Measurements from ENCODE around the gene TRAPPC2. TPM values are rescaled to one million over a fixed set of nuclear protein-coding genes. Genes with fewer than 3 reads are reported as not detected.

Gene TRAPPC2
- total RNA-seq, 1 experiment from 2014 or later, result 11.4 TPM

DNA sequence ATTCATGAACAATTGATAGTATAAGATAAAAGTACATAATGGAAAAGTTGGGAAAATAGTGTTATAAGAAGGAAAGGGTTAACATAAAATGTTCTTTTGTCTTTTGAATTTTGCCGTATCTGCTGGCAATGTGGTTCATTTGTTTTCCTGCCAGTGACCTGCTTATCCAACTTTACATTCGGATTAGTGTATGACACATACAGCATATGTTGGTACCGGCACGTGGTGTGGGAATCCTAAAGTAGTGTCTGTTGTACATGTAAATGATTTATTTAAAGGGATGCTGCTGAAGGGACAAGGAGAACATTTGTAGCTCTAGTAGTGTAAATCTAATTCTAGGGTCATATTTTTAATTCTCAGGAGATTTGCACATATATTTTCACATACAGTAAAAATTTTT, 34.0 kb downstream of the TRAPPC2 start:
- intact Hi-C loops (cut with micrococcal nuclease; ENCODE audit: unreplicated experiment), result no loop called here
- Histone ChIP-seq H3K4me3 (ENCODE audit: low read depth in 2 of 2, low read length in 2 of 2) (no peak overlapping the region), H3K9me3 (ENCODE audit: control insufficient read depth, insufficient read depth, low read depth, low read length) (no peaks in the 10 kb centered on the region), H3K4me1 (ENCODE audit: control insufficient read depth, insufficient read depth, low read length) (no peaks in the 10 kb centered on the region), H3K27me3 (ENCODE audit: control insufficient read depth, insufficient read depth, low read length) (no peaks in the 10 kb centered on the region), H3K36me3 (ENCODE audit: control insufficient read depth, insufficient read depth, low read length) (no peaks in the 10 kb centered on the region), H3K27ac (ENCODE audit: low read length) (no peak overlapping the region)
- in situ Hi-C loops (cut with HindIII; ENCODE audit: low pct_unique_long_range_greater_than_20kb, low sequenced_read_pairs), result no loop called here
- ChIA-PET CTCF (no interaction called here), POLR2A (no interaction called here)
- no peak for DNase-seq (ENCODE audit: low read depth, low spot score)
- TF ChIP-seq SIN3A (IDR thresholded peaks at IDR 0.05; ENCODE audit: borderline replicate concordance, insufficient read depth, low read depth, low read length) (no peak), POLR2AphosphoS5 (IDR thresholded peaks at IDR 0.05; ENCODE audit: low read depth, low read length) (no peak), TCF7L2 (IDR thresholded peaks at IDR 0.05; ENCODE audit: low read depth, low read length) (no peak)
- TF ChIP-seq, protein P1, sequence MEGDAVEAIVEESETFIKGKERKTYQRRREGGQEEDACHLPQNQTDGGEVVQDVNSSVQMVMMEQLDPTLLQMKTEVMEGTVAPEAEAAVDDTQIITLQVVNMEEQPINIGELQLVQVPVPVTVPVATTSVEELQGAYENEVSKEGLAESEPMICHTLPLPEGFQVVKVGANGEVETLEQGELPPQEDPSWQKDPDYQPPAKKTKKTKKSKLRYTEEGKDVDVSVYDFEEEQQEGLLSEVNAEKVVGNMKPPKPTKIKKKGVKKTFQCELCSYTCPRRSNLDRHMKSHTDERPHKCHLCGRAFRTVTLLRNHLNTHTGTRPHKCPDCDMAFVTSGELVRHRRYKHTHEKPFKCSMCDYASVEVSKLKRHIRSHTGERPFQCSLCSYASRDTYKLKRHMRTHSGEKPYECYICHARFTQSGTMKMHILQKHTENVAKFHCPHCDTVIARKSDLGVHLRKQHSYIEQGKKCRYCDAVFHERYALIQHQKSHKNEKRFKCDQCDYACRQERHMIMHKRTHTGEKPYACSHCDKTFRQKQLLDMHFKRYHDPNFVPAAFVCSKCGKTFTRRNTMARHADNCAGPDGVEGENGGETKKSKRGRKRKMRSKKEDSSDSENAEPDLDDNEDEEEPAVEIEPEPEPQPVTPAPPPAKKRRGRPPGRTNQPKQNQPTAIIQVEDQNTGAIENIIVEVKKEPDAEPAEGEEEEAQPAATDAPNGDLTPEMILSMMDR (IDR thresholded peaks at IDR 0.05), result no peak
- TF ChIP-seq, protein P2, sequence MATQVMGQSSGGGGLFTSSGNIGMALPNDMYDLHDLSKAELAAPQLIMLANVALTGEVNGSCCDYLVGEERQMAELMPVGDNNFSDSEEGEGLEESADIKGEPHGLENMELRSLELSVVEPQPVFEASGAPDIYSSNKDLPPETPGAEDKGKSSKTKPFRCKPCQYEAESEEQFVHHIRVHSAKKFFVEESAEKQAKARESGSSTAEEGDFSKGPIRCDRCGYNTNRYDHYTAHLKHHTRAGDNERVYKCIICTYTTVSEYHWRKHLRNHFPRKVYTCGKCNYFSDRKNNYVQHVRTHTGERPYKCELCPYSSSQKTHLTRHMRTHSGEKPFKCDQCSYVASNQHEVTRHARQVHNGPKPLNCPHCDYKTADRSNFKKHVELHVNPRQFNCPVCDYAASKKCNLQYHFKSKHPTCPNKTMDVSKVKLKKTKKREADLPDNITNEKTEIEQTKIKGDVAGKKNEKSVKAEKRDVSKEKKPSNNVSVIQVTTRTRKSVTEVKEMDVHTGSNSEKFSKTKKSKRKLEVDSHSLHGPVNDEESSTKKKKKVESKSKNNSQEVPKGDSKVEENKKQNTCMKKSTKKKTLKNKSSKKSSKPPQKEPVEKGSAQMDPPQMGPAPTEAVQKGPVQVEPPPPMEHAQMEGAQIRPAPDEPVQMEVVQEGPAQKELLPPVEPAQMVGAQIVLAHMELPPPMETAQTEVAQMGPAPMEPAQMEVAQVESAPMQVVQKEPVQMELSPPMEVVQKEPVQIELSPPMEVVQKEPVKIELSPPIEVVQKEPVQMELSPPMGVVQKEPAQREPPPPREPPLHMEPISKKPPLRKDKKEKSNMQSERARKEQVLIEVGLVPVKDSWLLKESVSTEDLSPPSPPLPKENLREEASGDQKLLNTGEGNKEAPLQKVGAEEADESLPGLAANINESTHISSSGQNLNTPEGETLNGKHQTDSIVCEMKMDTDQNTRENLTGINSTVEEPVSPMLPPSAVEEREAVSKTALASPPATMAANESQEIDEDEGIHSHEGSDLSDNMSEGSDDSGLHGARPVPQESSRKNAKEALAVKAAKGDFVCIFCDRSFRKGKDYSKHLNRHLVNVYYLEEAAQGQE (IDR thresholded peaks at IDR 0.05; ENCODE audit: insufficient read depth in 1 of 2, low read depth in 2 of 2, low read length in 1 of 2), result no peak
- ATAC-seq, result no peak
- BruUV-seq (replicated peaks), result no TSS peak

DNA sequence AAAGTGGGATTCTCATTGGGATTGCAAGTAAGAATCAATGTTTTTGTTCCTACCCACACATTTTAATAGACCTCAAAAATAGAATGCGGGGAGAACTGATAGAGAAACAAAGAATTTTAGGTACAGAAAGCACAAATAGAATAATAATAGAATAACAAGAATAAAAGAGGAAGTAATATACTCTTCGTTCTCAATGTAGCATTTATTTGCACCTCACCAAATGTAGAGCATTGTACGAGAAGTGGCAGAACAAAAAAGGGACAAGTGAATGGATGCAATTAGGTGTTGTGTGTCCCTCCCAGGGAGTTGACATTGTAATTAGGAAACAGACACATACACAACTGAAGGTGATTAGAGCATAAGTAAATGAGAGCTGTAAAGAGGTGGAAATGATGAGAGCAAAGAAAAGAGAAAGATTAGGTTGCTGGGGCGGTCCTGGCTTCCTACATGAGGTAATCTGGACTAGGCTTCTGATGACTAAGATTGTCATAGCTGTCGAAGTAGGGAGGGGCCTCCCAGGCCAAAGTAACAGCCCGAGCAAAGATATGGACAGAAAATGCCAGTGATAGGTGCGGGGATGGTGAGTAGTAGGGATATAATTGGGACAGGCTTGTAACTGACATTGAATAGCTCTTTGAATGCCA, 35.1 kb downstream of the TRAPPC2 start:
- in situ Hi-C loops (cut with HindIII; ENCODE audit: low pct_unique_long_range_greater_than_20kb, low sequenced_read_pairs), result no loop called here
- ChIA-PET POLR2A (interaction anchor here (0.7 kb wide), 1 partner anchor 7 kb away, joined by 4 read pairs; no protein-coding TSS in a partner anchor), CTCF (no interaction called here)
- Histone ChIP-seq H3K9me3 (ENCODE audit: control insufficient read depth, insufficient read depth, low read depth, low read length) (no peaks in the 10 kb centered on the region), H3K4me1 (ENCODE audit: control insufficient read depth, insufficient read depth, low read length) (no peaks in the 10 kb centered on the region), H3K36me3 (ENCODE audit: control insufficient read depth, insufficient read depth, low read length) (no peaks in the 10 kb centered on the region), H3K27me3 (ENCODE audit: control insufficient read depth, insufficient read depth, low read length) (no peaks in the 10 kb centered on the region), H3K27ac (ENCODE audit: low read length) (no peak overlapping the region), H3K4me3 (ENCODE audit: low read depth in 2 of 2, low read length in 2 of 2) (no peak overlapping the region)
- TF ChIP-seq, protein P1 (IDR thresholded peaks at IDR 0.05), result no peak
- TF ChIP-seq SIN3A (IDR thresholded peaks at IDR 0.05; ENCODE audit: borderline replicate concordance, insufficient read depth, low read depth, low read length), result no peak
- TF ChIP-seq, protein P2 (IDR thresholded peaks at IDR 0.05; ENCODE audit: insufficient read depth in 1 of 2, low read depth in 2 of 2, low read length in 1 of 2), result no peak
- TF ChIP-seq POLR2AphosphoS5 (IDR thresholded peaks at IDR 0.05; ENCODE audit: low read depth, low read length), result no peak
- TF ChIP-seq TCF7L2 (IDR thresholded peaks at IDR 0.05; ENCODE audit: low read depth, low read length), result no peak
- intact Hi-C loops (cut with micrococcal nuclease; ENCODE audit: unreplicated experiment), result no loop called here
- no peak for ATAC-seq
- BruUV-seq (replicated peaks), result no TSS peak
- no peak for DNase-seq (ENCODE audit: low read depth, low spot score)

Data from Panc1 (cell line).